Calu3 (cell line): ENCODE measurements around the gene COPZ1. TPM values are rescaled to one million over a fixed set of nuclear protein-coding genes. Genes with fewer than 3 reads are reported as not detected.

Source experiments
- BruUV-seq: library from RNA; stranded (reverse); fragments of 400-500 nt; replicated peaks from 2 replicates; lab custom pipeline; 2021; lab: Mats Ljungman, UMichigan
- CTCF ChIA-PET: fragments of 300-600 bp; sonication (Branson Sonifier 250); formaldehyde crosslinking; loops from one replicate; lab custom pipeline; 2022; ENCODE audit warnings: antibody characterized with exemption; lab: Charles Lee
- DNase-seq: peaks from one replicate; pipeline ENCODE4 v3.0.0; 2022
- H3K27ac Mint-ChIP-seq: one replicate; pipeline ENCODE4 v1.8.0; 2022; ENCODE audit warnings: mixed read lengths; ENCODE audit not compliant: unreplicated experiment
- H3K27me3 Mint-ChIP-seq: one replicate; pipeline ENCODE4 v1.8.0; 2022; ENCODE audit warnings: mixed read lengths; ENCODE audit not compliant: unreplicated experiment
- H3K36me3 Mint-ChIP-seq: one replicate; pipeline ENCODE4 v1.8.0; 2022; ENCODE audit warnings: mild to moderate bottlenecking, moderate library complexity, mixed read lengths; ENCODE audit not compliant: insufficient read depth, unreplicated experiment
- H3K4me1 Mint-ChIP-seq: one replicate; pipeline ENCODE4 v1.8.0; 2022; ENCODE audit warnings: mild to moderate bottlenecking, low read depth, mixed read lengths; ENCODE audit not compliant: unreplicated experiment
- H3K4me3 Mint-ChIP-seq: one replicate; pipeline ENCODE4 v1.8.0; 2022; ENCODE audit warnings: mild to moderate bottlenecking, low read depth, moderate library complexity, mixed read lengths; ENCODE audit not compliant: unreplicated experiment
- H3K9me3 Mint-ChIP-seq: one replicate; pipeline ENCODE4 v1.8.0; 2022; ENCODE audit warnings: low read depth, mixed read lengths; ENCODE audit not compliant: unreplicated experiment
- intact Hi-C: fragments of 100-400 bp; cut with micrococcal nuclease; formaldehyde crosslinking; loops from one replicate; pipeline ENCODE4 v1.10.0; 2022; ENCODE audit not compliant: unreplicated experiment
- total RNA-seq: library from RNA; stranded (reverse); gene quantifications from 2 replicates; pipeline ENCODE4 v1.2.3, GENCODE V29; 2022
- TF ChIP-seq, protein P1 (sequence below): fragments of 200-600 bp; IDR thresholded peaks from one replicate; pipeline ENCODE4 v1.8.0; 2022; ENCODE audit warnings: antibody characterized with exemption; ENCODE audit not compliant: unreplicated experiment

Gene COPZ1
- total RNA-seq, 1 experiment from 2014 or later = 173 TPM

- Mint-ChIP-seq H3K4me1 (peaks cover 38% of the 10 kb centered on the region), H3K4me3 (no peak overlapping the region), H3K9me3 (no peaks in the 10 kb centered on the region), H3K36me3 (peaks cover 33% of the 10 kb centered on the region), H3K27ac (peak overlapping the region; percentile 12), H3K27me3 (no peaks in the 10 kb centered on the region)
- BruUV-seq = no TSS peak
- CTCF ChIA-PET = interaction anchor here (0.8 kb wide), 1 partner anchor 29 kb away, joined by 3 read pairs; no protein-coding TSS in a partner anchor
- intact Hi-C loops = no loop called here
- TF ChIP-seq, protein P1, sequence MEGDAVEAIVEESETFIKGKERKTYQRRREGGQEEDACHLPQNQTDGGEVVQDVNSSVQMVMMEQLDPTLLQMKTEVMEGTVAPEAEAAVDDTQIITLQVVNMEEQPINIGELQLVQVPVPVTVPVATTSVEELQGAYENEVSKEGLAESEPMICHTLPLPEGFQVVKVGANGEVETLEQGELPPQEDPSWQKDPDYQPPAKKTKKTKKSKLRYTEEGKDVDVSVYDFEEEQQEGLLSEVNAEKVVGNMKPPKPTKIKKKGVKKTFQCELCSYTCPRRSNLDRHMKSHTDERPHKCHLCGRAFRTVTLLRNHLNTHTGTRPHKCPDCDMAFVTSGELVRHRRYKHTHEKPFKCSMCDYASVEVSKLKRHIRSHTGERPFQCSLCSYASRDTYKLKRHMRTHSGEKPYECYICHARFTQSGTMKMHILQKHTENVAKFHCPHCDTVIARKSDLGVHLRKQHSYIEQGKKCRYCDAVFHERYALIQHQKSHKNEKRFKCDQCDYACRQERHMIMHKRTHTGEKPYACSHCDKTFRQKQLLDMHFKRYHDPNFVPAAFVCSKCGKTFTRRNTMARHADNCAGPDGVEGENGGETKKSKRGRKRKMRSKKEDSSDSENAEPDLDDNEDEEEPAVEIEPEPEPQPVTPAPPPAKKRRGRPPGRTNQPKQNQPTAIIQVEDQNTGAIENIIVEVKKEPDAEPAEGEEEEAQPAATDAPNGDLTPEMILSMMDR = no peak
- no peak for DNase-seq
Measured at GRCh38 chr12:54330442-54330841, 5.5 kb downstream of the COPZ1 start.

DNA sequence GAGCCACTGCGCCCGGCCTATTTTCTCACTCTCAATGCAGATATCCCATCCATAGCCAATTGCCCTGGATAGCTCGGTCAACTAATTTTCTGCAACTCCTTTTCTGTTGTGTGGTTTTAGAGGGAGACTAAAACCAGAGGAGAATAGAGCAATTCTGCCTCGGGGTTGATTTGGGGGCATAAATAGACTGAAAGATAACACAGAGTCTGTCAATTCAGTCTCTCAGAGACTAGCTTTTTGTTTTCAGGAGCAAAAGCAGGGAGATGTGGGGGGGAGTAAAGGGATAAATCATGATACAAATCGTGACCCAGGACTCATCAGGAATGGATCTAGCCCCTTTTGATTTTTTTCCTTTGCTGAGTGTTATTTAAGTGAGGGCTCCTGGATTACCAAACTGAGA, 6.5 kb downstream of the COPZ1 start:
- Mint-ChIP-seq H3K4me3 (no peak overlapping the region), H3K27ac (no peak overlapping the region), H3K9me3 (no peaks in the 10 kb centered on the region), H3K27me3 (no peaks in the 10 kb centered on the region), H3K4me1 (peaks cover 38% of the 10 kb centered on the region), H3K36me3 (peaks cover 28% of the 10 kb centered on the region)
- intact Hi-C loops = no loop called here
- TF ChIP-seq, protein P1 = no peak
- CTCF ChIA-PET = no interaction called here
- no TSS peak for BruUV-seq
- DNase-seq = no peak

DNA sequence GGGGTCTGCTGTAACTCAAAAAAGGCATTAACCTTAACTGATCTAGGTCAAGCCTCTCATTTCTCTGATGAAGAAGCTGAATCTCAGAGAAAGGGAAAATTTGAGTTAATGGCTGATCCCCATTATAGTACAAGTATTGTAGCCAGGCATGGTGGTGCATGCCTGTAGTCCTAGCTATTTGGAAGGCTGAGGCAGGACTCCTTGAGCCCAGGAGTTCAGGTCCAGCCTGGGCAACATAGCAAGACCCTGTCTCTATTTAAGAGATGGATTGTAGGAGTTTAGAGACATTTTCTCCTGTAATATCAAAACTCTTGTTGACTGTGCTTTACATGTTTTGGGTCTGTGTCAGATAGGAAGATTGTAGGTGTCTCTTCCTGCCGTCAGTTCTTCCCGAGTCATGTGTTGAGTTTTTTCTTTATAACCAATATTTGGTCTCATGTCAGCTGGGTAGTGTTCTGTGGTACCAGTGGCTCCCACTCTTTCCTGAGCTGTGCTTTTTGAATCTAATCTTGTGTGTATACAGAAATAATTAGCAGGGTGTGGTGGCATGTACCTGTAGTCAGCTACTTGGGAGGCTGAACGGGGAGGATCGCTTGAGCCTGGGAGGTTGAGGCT, 8.6 kb downstream of the COPZ1 start:
- no TSS peak for BruUV-seq
- peaks cover 29% of the 10 kb centered on the region for H3K36me3 Mint-ChIP-seq
- H3K27me3 Mint-ChIP-seq = no peaks in the 10 kb centered on the region
- H3K27ac Mint-ChIP-seq = no peak overlapping the region
- peaks cover 25% of the 10 kb centered on the region for H3K4me1 Mint-ChIP-seq
- TF ChIP-seq, protein P1 = no peak
- intact Hi-C loops = no loop called here
- no peak for DNase-seq
- no peaks in the 10 kb centered on the region for H3K9me3 Mint-ChIP-seq
- H3K4me3 Mint-ChIP-seq = no peak overlapping the region
- CTCF ChIA-PET = interaction anchor here (0.6 to 1.3 kb wide), 3 partner anchors 9 to 33 kb away, joined by 3 to 5 read pairs (median 3); partner anchors contain the start of genes COPZ1 and NFE2

- intact Hi-C loops = no loop called here
- BruUV-seq = TSS peak; percentile 14
- Mint-ChIP-seq H3K36me3 (peaks cover 19% of the 10 kb centered on the region), H3K4me1 (no peaks in the 10 kb centered on the region), H3K9me3 (no peaks in the 10 kb centered on the region), H3K27me3 (no peaks in the 10 kb centered on the region), H3K4me3 (no peak overlapping the region), H3K27ac (no peak overlapping the region)
- CTCF ChIA-PET = interaction anchor here (0.6 to 2.5 kb wide), 5 partner anchors 13 to 44 kb away, joined by 3 to 7 read pairs (median 4); partner anchors contain the start of gene COPZ1
- DNase-seq = no peak
- TF ChIP-seq, protein P1 = no peak
Measured at GRCh38 chr12:54337280-54337842, 12.4 kb downstream of the COPZ1 start.
